Bronchial epithelial cell (primary cell): ENCODE results near the gene ACOXL. TPM values are rescaled to one million over a fixed set of nuclear protein-coding genes. Genes with fewer than 3 reads are reported as not detected.

Experiments
- DNase-seq: peaks from one replicate; pipeline ENCODE4 v3.0.0-alpha.2; 2010; ENCODE audit warnings: low read depth
- FAIRE-seq: peaks from 2 replicates; lab custom pipeline; 2011; peaks lifted over from hg19 to GRCh38; lab: Jason Lieb, UNC
- H3K27me3 ChIP-seq: 2 replicates; pipeline ENCODE4 v1.5.1; 2011; ENCODE audit warnings: low read length; ENCODE audit not compliant: control insufficient read depth, insufficient read depth
- H3K36me3 ChIP-seq: 2 replicates; pipeline ENCODE4 v1.5.1; 2011; ENCODE audit warnings: low read length; ENCODE audit not compliant: control insufficient read depth, insufficient read depth
- H3K4me3 ChIP-seq: 2 replicates; pipeline ENCODE4 v1.5.1; 2011; ENCODE audit warnings: mild to moderate bottlenecking, low read depth, low read length, control low read depth
- CTCF ChIP-seq: IDR thresholded peaks from 2 replicates; pipeline ENCODE4 v1.5.1; 2011; ENCODE audit warnings: mild to moderate bottlenecking, moderate library complexity, low read length, control low read depth, inconsistent platforms; ENCODE audit not compliant: insufficient read depth, severe bottlenecking
- total RNA-seq: library from RNA; depleted of rRNA; stranded (reverse); fragments of >200 nt; gene quantifications from 2 replicates; pipeline ENCODE4 v1.2.1, GENCODE V29; 2014

ACOXL gene
- total RNA-seq, 1 donor from 2014 or later, result not detected

DNA sequence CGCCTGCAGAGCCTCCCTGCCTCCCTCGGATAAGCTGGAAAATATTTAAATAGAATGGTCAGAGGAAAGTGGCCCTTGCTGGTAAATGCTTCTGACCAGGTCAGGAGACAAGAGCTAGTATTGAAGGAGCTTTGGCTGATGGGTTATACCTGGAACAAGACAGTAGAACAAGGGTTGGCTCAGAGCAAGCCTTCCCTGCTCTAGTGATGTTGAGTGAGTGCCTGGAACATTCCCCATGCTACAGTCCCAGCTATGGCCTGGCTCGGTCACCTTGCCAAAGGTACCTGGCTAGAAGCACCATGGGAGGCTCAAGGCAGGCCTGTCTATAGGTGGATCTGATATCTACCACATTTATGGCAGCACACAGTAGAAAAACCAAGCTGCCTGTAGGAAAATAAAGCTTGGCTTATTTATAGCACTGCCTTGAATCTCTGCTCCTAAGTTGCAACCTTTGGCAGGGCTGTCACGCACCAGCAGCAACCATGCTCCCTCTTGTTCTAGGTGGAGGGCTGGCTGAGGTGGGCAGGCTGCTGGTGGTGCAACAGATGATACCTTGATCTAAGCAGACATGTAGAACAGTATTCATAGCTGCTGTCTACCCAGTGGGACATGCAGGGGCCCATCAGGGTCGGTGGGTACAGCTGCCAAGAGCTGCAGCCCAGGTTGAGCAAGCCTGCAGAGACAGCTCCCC is 321.6 kb downstream of the ACOXL start:
- DNase-seq, result no peak
- no peak for TF ChIP-seq CTCF
- no peak for FAIRE-seq
- Histone ChIP-seq H3K27me3 (peaks cover 14% of the 10 kb centered on the region), H3K36me3 (no peaks in the 10 kb centered on the region), H3K4me3 (no peak overlapping the region)

GRCh38 chr2:111054791-111055691 is 322.7 kb downstream of the ACOXL start:
- no peak for TF ChIP-seq CTCF
- Histone ChIP-seq H3K27me3 (peaks cover 14% of the 10 kb centered on the region), H3K36me3 (no peaks in the 10 kb centered on the region), H3K4me3 (no peak overlapping the region)
- FAIRE-seq (no peak), DNase-seq (no peak)

GRCh38 chr2:111055735-111056134 is 323.4 kb downstream of the ACOXL start:
- FAIRE-seq (no peak), DNase-seq (no peak)
- no peak for TF ChIP-seq CTCF
- no peak overlapping the region for H3K4me3 ChIP-seq
- H3K27me3 ChIP-seq, result peaks cover 14% of the 10 kb centered on the region
- H3K36me3 ChIP-seq, result no peaks in the 10 kb centered on the region

- TF ChIP-seq CTCF, result no peak
- DNase-seq (no peak), FAIRE-seq (no peak)
- no peaks in the 10 kb centered on the region for H3K36me3 ChIP-seq
- no peak overlapping the region for H3K4me3 ChIP-seq
- H3K27me3 ChIP-seq, result peaks cover 12% of the 10 kb centered on the region
Observed at GRCh38 chr2:111057045-111057444, 324.7 kb downstream of the ACOXL start.

DNA sequence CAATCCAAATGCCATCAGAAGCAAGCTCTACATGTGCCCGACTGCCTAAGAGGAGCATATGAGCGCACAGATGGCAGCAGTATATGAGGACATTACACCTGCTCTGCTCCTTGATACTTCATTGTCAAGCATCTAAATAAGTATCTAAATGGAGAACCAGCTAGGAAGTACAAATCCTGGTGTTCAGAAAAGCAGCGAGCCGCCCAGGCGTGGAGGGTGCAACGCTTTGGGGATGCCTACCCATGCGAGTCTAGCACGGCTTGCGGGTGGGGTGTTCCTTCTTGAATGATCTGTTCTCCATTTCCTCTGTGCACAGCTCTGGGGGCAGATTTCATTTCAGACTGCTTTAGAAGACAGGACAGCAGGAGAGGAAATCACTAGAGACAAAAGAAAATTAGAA is 325.3 kb downstream of the ACOXL start:
- DNase-seq (no peak), FAIRE-seq (no peak)
- no peak for TF ChIP-seq CTCF
- H3K4me3 ChIP-seq, result no peak overlapping the region
- peaks cover 10% of the 10 kb centered on the region for H3K27me3 ChIP-seq
- no peaks in the 10 kb centered on the region for H3K36me3 ChIP-seq
